T-helper 2 cell treated with Interferon-gamma antibody and Interleukin-4, amounts not matched to agents 5 μg/mL and 100 μg/mL, for 36 hours (primary cell): ENCODE results near the gene ZNF618.

Experiments used
- DNase-seq: peaks from one replicate; pipeline ENCODE4 v3.0.0; 2021; ENCODE audit warnings: low spot score
- H3K27ac Mint-ChIP-seq: one replicate; pipeline ENCODE4 v1.8.0; 2021; ENCODE audit warnings: mild to moderate bottlenecking, mixed read lengths
- H3K27me3 Mint-ChIP-seq: one replicate; pipeline ENCODE4 v1.8.0; 2021; ENCODE audit warnings: low read depth, mixed read lengths
- H3K36me3 Mint-ChIP-seq: one replicate; pipeline ENCODE4 v1.8.0; 2021; ENCODE audit warnings: low read depth, mixed read lengths
- H3K4me1 Mint-ChIP-seq: one replicate; pipeline ENCODE4 v1.8.0; 2021; ENCODE audit warnings: low read depth, mixed read lengths
- H3K4me3 Mint-ChIP-seq: one replicate; pipeline ENCODE4 v1.8.0; 2022; ENCODE audit warnings: mild to moderate bottlenecking, moderate library complexity, mixed read lengths
- H3K9me3 Mint-ChIP-seq: one replicate; pipeline ENCODE4 v1.8.0; 2021; ENCODE audit warnings: mixed read lengths

ZNF618 gene

DNA sequence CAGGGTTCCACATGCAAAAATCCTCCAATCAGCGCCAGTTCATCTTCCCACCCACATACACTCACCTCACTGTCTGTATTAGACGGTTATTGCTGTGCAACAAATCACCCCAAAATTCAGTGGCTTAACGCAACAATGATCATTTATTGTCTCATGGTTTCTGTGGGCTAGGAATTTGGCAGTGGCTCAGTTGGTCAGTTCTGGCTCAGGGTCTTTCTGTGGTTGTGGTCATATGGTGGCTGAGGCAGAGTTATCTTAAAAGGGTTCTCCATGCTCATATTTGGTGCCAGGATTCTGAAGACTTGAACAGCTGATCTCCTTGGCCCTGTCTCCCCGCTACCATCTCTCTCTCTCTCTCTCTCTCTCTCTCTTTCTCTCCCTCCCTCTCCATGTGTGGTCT, 12.9 kb downstream of the ZNF618 start:
- H3K4me1 Mint-ChIP-seq: peaks cover 16% of the 10 kb centered on the region
- no peak for DNase-seq
- H3K36me3 Mint-ChIP-seq: peaks cover 1% of the 10 kb centered on the region
- H3K9me3 Mint-ChIP-seq: peaks cover 9% of the 10 kb centered on the region
- no peak overlapping the region for H3K4me3 Mint-ChIP-seq
- peaks cover 4% of the 10 kb centered on the region for H3K27me3 Mint-ChIP-seq
- H3K27ac Mint-ChIP-seq: no peak overlapping the region

DNA sequence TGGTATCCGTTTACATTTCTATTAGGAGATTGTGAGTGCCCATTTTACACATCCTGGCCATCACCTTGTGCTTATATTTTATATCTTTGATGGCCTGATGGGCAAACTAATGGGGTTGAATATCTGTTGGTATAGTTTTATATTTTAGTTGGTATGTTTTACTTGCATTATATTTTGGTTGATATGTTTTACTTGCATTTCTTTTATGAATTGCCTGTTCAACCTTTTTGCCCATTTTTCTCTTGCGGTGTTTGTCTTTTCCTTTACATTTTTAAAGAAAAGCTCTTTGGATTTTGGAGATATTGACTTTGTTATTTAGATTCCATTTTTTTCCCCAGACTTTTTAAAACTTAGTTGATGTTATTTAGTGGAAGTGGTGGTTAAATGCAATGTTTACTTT, 14.6 kb downstream of the ZNF618 start:
- no peak for DNase-seq
- Mint-ChIP-seq H3K36me3 (peaks cover 1% of the 10 kb centered on the region), H3K27me3 (peaks cover 7% of the 10 kb centered on the region), H3K27ac (no peak overlapping the region), H3K9me3 (peaks cover 9% of the 10 kb centered on the region), H3K4me3 (no peak overlapping the region), H3K4me1 (peaks cover 12% of the 10 kb centered on the region)

DNA sequence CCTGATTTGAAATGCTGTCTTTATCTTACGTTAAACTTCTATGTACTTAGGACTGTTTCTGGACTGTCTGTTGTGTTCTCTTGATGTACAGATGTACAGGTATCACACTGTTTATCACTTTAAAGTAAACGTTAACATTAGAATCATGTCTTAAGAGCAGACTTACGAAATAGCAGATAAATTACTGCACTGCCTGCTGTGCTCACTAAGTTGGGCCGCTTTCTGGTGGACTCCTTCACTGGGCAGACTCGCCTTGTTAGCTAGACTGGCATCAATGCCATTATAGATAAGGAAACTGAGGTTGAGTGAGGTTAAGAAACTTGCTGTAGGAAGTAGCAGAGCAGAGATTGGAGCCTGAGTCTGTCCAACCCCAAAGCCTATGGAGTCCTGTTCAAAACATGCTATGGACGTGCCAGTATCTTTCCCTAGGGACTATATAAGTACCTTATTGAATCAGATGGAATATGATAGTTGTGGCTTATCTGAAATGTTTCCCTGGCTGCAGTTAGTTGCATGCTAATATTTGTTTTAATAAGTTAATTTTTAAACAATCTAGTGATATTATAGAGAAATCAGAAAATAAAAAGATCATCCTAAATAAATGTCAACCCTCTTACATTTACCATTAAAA, 16.9 kb downstream of the ZNF618 start:
- no peak for DNase-seq
- peaks cover 9% of the 10 kb centered on the region for H3K9me3 Mint-ChIP-seq
- H3K4me3 Mint-ChIP-seq: no peak overlapping the region

DNA sequence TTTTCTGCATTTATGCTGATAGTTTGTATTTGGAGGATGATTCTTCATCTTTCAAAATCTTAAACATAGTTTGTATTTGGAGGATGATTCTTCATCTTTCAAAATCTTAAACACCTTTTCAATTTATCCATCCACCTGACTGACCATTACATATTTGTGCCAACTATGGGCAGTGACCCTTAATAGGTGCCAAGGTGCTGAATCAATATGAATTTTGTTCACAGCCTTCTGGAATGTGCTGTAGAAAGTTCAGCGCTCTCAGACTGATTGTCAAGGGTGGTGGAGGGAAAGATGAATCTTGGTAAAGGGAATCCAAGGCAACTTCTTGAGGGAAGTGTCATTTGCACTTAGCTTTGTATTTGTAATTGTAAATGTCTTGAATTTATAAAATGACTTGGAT, 18.1 kb downstream of the ZNF618 start:
- Mint-ChIP-seq H3K27me3 (peaks cover 15% of the 10 kb centered on the region), H3K9me3 (peaks cover 9% of the 10 kb centered on the region), H3K4me3 (no peak overlapping the region), H3K4me1 (no peaks in the 10 kb centered on the region), H3K36me3 (no peaks in the 10 kb centered on the region), H3K27ac (no peak overlapping the region)
- DNase-seq: no peak

More for the DNA sequence above, 16.9 kb downstream of the ZNF618 start:
- H3K27me3 Mint-ChIP-seq: peaks cover 15% of the 10 kb centered on the region
- no peaks in the 10 kb centered on the region for H3K36me3 Mint-ChIP-seq
- H3K27ac Mint-ChIP-seq: no peak overlapping the region
- no peaks in the 10 kb centered on the region for H3K4me1 Mint-ChIP-seq

DNA sequence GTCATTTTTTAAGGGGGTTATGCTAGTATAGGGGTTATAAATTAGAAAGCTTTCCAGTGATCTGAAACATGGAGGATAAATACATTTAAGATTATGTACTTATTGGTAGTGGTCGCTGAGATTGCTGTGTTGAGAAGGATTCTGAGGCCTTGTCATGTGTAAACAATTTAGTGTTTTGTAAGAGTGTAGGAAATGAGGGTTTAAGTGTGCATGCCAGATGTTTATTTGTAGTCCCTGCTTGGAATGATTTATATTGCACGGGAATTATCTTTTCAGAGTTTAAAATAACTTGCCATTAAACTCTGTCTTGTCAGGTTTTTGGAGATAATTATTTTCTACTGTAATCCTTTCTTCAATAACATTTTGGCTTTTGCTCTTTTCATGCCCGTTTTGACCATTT, 19.4 kb downstream of the ZNF618 start:
- Mint-ChIP-seq H3K9me3 (peaks cover 6% of the 10 kb centered on the region), H3K27ac (no peak overlapping the region), H3K27me3 (peaks cover 15% of the 10 kb centered on the region), H3K36me3 (no peaks in the 10 kb centered on the region), H3K4me1 (no peaks in the 10 kb centered on the region), H3K4me3 (no peak overlapping the region)
- DNase-seq: no peak

DNA sequence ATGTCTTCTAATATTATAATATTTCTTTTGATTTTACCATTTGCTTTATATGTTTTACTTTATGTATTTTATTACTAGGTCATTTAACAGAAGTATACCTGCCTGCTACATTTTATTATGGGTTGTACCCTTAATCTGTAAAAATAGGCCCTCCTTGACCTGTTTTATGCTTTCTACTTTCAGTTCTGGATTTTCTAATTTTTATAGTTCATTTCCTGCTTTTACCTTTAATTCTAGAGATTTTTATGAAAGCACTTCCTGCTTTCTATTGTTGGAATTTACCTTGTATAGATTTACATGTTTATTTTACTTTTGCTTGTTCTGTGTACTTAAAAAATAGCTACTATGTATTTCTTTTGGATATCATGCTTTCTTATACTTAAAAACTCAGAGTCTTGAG, 20.6 kb downstream of the ZNF618 start:
- Mint-ChIP-seq H3K36me3 (no peaks in the 10 kb centered on the region), H3K27me3 (peaks cover 15% of the 10 kb centered on the region), H3K9me3 (no peaks in the 10 kb centered on the region), H3K27ac (no peak overlapping the region), H3K4me1 (no peaks in the 10 kb centered on the region), H3K4me3 (no peak overlapping the region)
- DNase-seq: no peak

DNA sequence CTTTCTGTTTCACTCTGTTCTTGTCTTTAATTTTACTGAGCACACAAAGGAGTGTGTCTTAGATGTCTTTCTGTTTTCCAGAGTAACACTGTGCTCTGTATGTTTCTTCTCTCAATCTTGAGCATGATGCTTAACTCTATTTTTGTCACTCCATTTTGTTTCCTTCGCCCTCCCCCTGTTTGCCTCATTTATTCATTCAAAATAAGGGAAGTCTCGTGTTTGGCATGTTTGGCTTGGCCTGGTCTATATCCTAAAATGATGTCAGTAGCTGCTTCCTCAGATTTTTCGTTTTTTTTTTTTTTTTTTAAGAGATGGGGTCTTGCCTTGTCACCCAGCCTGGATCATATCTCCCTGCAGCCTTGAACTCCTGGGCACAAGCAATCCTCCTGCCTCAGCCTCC, 22.0 kb downstream of the ZNF618 start:
- Mint-ChIP-seq H3K4me3 (no peak overlapping the region), H3K9me3 (no peaks in the 10 kb centered on the region), H3K4me1 (no peaks in the 10 kb centered on the region), H3K27me3 (peaks cover 13% of the 10 kb centered on the region), H3K36me3 (no peaks in the 10 kb centered on the region), H3K27ac (no peak overlapping the region)
- no peak for DNase-seq

DNA sequence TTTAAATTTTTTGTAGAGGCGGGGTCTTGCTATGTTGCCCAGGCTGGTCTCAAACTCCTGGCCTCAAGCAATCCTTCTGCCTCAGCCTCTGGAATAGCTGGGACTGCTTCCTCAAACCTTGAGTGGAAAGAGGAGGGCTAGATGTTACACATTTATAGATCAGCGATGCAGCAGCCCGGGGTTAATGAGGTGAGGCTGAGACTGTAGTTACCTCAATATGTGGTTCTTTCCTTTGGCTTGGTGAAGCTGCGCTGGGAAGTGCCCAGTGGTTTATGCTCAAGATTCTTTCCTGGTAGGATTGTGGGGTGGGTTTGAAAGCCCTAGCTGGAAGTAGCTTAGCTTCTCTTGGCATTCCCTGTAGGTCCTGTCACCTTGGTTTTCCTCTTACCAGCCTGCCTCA, 22.5 kb downstream of the ZNF618 start:
- Mint-ChIP-seq H3K27ac (no peak overlapping the region), H3K27me3 (peaks cover 15% of the 10 kb centered on the region), H3K9me3 (no peaks in the 10 kb centered on the region), H3K4me3 (no peak overlapping the region), H3K36me3 (no peaks in the 10 kb centered on the region), H3K4me1 (no peaks in the 10 kb centered on the region)
- no peak for DNase-seq

DNA sequence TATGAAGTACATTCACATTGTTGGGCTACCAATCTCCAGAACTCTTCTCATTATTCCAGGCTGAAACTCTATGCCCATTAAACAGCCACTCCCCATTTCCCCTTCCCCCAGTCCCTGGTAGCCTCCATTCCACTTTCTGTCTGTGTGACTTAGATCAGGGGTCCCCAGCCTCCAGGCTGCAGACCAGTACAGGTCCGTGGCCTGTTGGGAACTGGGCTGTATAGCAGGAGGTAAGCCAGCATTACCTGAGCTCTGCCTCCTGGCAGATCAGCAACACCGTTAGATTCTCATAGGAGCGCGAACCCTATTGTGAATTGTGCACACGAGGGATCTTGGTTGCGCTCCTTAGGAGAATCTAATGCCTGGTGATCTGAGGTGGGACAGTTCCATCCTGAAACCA, 23.1 kb downstream of the ZNF618 start:
- no peaks in the 10 kb centered on the region for H3K4me1 Mint-ChIP-seq
- no peaks in the 10 kb centered on the region for H3K36me3 Mint-ChIP-seq
- H3K27me3 Mint-ChIP-seq: peaks cover 19% of the 10 kb centered on the region
- no peak for DNase-seq
- no peaks in the 10 kb centered on the region for H3K9me3 Mint-ChIP-seq
- no peak overlapping the region for H3K27ac Mint-ChIP-seq
- H3K4me3 Mint-ChIP-seq: no peak overlapping the region

DNA sequence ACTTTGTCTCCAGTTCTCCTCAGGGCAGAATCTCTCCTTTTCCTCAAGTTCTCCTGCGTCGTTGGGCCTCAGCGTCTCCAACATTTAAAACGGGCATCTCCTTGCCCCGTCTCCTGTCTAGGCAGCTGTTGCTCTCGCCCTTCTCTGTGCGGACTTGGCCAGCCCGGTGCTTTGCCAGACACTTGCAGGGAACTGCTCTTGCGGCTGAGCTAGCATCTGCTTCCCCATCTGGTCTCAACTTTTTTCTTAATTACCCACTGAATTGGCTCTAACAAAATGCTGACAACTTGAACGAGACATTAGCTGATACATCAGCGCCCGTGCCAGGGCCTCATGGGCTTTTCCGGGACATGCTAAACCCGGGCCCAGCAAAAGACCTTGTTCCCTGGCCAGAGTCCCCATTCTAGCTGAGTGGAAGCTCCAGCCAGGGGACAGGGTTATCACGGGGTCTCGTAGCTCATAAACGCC, 25.1 kb downstream of the ZNF618 start:
- H3K4me3 Mint-ChIP-seq: no peak overlapping the region
- H3K27ac Mint-ChIP-seq: no peak overlapping the region
- no peak for DNase-seq
- no peaks in the 10 kb centered on the region for H3K9me3 Mint-ChIP-seq
- peaks cover 20% of the 10 kb centered on the region for H3K27me3 Mint-ChIP-seq
- H3K36me3 Mint-ChIP-seq: no peaks in the 10 kb centered on the region
- H3K4me1 Mint-ChIP-seq: no peaks in the 10 kb centered on the region

DNA sequence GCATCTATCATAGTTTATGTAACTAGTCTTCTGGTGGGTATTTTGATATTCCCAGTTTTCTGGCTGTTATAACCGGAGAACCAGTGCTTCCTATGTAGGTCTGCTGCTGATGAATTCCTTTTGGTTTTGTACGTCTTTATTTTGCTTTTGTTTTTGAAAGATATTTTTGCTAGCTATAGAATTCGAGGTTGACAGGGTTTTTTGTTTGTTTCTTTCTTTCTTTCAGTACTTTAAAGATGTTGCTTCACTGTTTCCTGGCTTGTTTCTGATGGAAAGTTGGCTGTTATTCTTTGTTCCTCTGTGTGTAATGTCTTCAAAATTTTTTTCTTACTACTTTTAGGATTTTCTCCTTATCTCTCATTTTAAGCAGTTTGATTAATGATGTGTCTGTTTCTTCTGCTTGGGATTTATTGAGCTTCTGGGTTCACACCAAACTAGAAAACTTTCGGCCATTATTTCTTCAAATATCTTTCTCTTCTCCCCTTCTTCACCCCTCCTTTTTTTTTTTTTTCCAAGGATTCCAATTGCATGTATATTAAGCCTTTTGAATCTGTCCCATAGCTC, 27.5 kb downstream of the ZNF618 start:
- DNase-seq: no peak
- Mint-ChIP-seq H3K27me3 (peaks cover 15% of the 10 kb centered on the region), H3K4me1 (no peaks in the 10 kb centered on the region), H3K36me3 (no peaks in the 10 kb centered on the region), H3K9me3 (no peaks in the 10 kb centered on the region), H3K27ac (no peak overlapping the region), H3K4me3 (no peak overlapping the region)

DNA sequence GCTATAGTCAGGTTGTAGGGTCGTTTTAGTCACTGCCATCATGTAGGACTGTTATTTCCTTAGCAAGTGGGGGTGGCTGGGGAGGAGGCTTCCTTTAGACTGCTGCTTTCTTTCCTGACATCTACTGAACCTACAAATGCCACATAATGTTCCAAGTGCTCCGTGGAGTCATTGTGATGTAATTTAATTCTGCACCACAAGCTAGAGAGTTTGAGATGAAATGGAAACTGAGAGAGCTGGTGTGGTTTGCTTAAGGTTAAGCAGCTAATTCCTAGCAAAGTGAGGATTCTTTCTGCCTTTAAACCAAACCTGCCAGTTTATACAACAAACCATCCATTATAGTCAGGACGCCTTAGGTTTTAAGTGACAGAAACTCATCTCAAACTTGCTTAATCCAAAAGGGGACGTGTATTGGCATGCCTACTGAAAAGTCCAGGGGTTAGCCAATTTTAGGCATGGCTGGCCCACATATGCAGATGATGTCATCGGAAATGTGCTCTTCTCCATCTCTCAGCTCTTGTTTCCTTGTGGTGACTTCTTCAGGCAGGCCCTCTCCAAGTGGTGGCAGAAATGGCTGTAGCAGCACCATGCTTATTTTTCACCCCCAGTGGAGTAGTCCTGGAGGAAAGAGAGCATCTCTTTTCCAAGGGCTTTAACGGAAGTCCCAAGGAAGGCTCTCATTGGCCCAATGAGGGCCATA, 30.5 kb downstream of the ZNF618 start:
- no peaks in the 10 kb centered on the region for H3K36me3 Mint-ChIP-seq
- no peak overlapping the region for H3K4me3 Mint-ChIP-seq
- DNase-seq: no peak
- no peak overlapping the region for H3K27ac Mint-ChIP-seq
- H3K9me3 Mint-ChIP-seq: no peaks in the 10 kb centered on the region
- peaks cover 15% of the 10 kb centered on the region for H3K27me3 Mint-ChIP-seq
- H3K4me1 Mint-ChIP-seq: no peaks in the 10 kb centered on the region

DNA sequence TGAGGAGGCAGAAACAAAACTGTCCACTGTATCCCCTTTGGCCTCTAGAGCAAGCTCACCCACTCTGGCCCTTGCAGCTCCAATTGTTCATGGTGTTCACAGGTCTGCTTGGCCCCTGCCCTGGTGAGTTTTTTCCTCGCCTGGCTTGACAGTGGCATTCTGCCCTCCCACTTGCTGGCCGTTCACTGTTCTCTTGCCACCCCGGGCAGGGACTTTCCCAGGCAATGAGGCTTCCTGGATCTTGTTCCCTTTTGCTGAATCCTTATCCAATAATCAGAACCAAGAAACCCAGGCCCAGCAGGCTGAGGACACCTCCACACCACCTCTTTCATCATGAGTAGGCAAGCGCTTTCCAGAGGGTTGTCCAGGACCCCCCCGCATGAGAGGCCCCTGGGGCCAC, 31.2 kb downstream of the ZNF618 start:
- no peaks in the 10 kb centered on the region for H3K36me3 Mint-ChIP-seq
- no peaks in the 10 kb centered on the region for H3K9me3 Mint-ChIP-seq
- H3K4me1 Mint-ChIP-seq: no peaks in the 10 kb centered on the region
- no peak overlapping the region for H3K4me3 Mint-ChIP-seq
- no peak overlapping the region for H3K27ac Mint-ChIP-seq
- peaks cover 15% of the 10 kb centered on the region for H3K27me3 Mint-ChIP-seq
- no peak for DNase-seq

DNA sequence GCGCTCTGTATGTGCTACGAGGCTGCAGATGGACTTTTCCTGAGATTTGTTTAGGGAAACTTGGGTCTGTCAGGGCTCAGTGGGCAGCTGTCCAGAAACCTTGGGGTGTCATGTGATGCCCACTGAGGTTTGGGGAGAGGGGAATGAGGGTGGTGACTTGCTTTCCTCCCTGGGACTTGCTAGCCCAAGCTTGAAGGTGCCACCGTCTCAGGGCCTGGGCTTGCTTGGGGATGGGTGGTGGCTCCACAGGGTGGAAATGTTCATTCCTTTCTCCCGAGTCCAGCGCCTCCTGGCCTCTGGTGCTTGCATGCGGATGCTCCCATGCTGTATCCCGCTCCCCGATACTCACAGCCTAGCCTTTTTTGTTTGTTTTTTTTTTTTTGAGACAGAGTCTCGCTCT, 33.3 kb downstream of the ZNF618 start:
- peaks cover 5% of the 10 kb centered on the region for H3K27me3 Mint-ChIP-seq
- no peaks in the 10 kb centered on the region for H3K9me3 Mint-ChIP-seq
- H3K4me3 Mint-ChIP-seq: no peak overlapping the region
- no peak overlapping the region for H3K27ac Mint-ChIP-seq
- no peak for DNase-seq
- no peaks in the 10 kb centered on the region for H3K36me3 Mint-ChIP-seq
- no peaks in the 10 kb centered on the region for H3K4me1 Mint-ChIP-seq
